Liver (tissue), 9 donors: ENCODE data around the gene ITPKA. TPM values are rescaled to one million over a fixed set of nuclear protein-coding genes. Genes with fewer than 3 reads are reported as not detected.

Experiments
- DNase-seq: peaks from one replicate; pipeline ENCODE4 v3.0.0-alpha.2; 2017; ENCODE audit warnings: low spot score
- H3K27ac ChIP-seq, 2 donors: one replicate each; pipeline ENCODE4 v1.7.0; 2013; ENCODE audit warnings: inconsistent platforms in 2 of 2, low read length in 2 of 2, control low read depth in 1 of 2, low read depth in 1 of 2, mild to moderate bottlenecking in 1 of 2
- H3K27me3 ChIP-seq, 4 donors: one replicate each; pipeline versions ENCODE4 v1.6.1 to v1.7.0; 2013; ENCODE audit warnings: low read length in 3 of 4, inconsistent platforms in 1 of 4, mild to moderate bottlenecking in 1 of 4, moderate library complexity in 1 of 4; ENCODE audit not compliant: control insufficient read depth in 4 of 4, insufficient read depth in 4 of 4
- H3K36me3 ChIP-seq, 4 donors: one replicate each; pipeline versions ENCODE4 v1.6.1 to v1.7.0; 2013; ENCODE audit warnings: low read length in 3 of 4, mild to moderate bottlenecking in 3 of 4, low read depth in 1 of 4, moderate library complexity in 1 of 4; ENCODE audit not compliant: control insufficient read depth in 4 of 4, insufficient read depth in 3 of 4
- H3K4me1 ChIP-seq, 4 donors: one replicate each; pipeline versions ENCODE4 v1.6.1 to v1.7.0; 2013; ENCODE audit warnings: low read length in 3 of 4, mild to moderate bottlenecking in 3 of 4, moderate library complexity in 1 of 4; ENCODE audit not compliant: control insufficient read depth in 4 of 4, insufficient read depth in 4 of 4
- H3K4me3 ChIP-seq, 3 donors: one replicate each; pipeline versions ENCODE4 v1.6.1 to v1.7.0; 2013; ENCODE audit warnings: low read length in 3 of 3, control low read depth in 1 of 3, low read depth in 1 of 3, mild to moderate bottlenecking in 1 of 3
- H3K9ac ChIP-seq, 2 donors: one replicate each; pipeline ENCODE4 v1.7.0; 2013; ENCODE audit warnings: low read length in 2 of 2, mild to moderate bottlenecking in 2 of 2, moderate library complexity in 2 of 2, control low read depth in 1 of 2, low read depth in 1 of 2
- H3K9me3 ChIP-seq, 4 donors: one replicate each; pipeline versions ENCODE4 v1.6.1 to v1.7.0; 2013; ENCODE audit warnings: low read length in 3 of 4; ENCODE audit not compliant: control insufficient read depth in 4 of 4
- FOXA1 ChIP-seq: IDR thresholded peaks from 2 replicates; pipeline ENCODE4 v1.6.1; 2016; ENCODE audit warnings: antibody characterized with exemption
- FOXA2 ChIP-seq: IDR thresholded peaks from 2 replicates; pipeline ENCODE4 v1.6.1; 2016; ENCODE audit warnings: antibody characterized with exemption
- GABPA ChIP-seq, 2 donors: IDR thresholded peaks in 1 of 2; conservative IDR thresholded peaks in 1 of 2; 2 replicates each; pipeline ENCODE4 v1.6.1; 2016; ENCODE audit warnings: antibody characterized with exemption in 2 of 2, mild to moderate bottlenecking in 1 of 2, moderate library complexity in 1 of 2
- HNF4A ChIP-seq, 2 donors: conservative IDR thresholded peaks; 2 replicates each; pipeline ENCODE4 v1.6.1; 2016; ENCODE audit warnings: antibody characterized with exemption in 2 of 2, mild to moderate bottlenecking in 2 of 2
- HNF4G ChIP-seq: IDR thresholded peaks from 2 replicates; pipeline ENCODE4 v1.6.1; 2016; ENCODE audit warnings: antibody characterized with exemption
- JUND ChIP-seq, 2 donors: IDR thresholded peaks; 2 replicates each; pipeline ENCODE4 v1.6.1; 2016; ENCODE audit warnings: antibody characterized with exemption in 2 of 2
- NR2F2 ChIP-seq: IDR thresholded peaks from 2 replicates; pipeline ENCODE4 v1.6.1; 2016; ENCODE audit warnings: antibody characterized with exemption
- RAD21 ChIP-seq, 2 donors: IDR thresholded peaks; 2 replicates each; pipeline ENCODE4 v1.6.1; 2016; ENCODE audit warnings: antibody characterized with exemption in 2 of 2, mild to moderate bottlenecking in 2 of 2
- RXRA ChIP-seq, 2 donors: IDR thresholded peaks; 2 replicates each; pipeline ENCODE4 v1.6.1; 2017 to 2018; ENCODE audit warnings: antibody characterized with exemption in 2 of 2, mild to moderate bottlenecking in 1 of 2
- SP1 ChIP-seq: IDR thresholded peaks from 2 replicates; pipeline ENCODE4 v1.6.1; 2018; ENCODE audit warnings: antibody characterized with exemption, mild to moderate bottlenecking
- TAF1 ChIP-seq: conservative IDR thresholded peaks from 2 replicates; pipeline ENCODE4 v1.6.1; 2016; ENCODE audit warnings: antibody characterized with exemption, mild to moderate bottlenecking
- YY1 ChIP-seq: IDR thresholded peaks from 2 replicates; pipeline ENCODE4 v1.6.1; 2016; ENCODE audit warnings: antibody characterized with exemption, mild to moderate bottlenecking
- ZBTB33 ChIP-seq: IDR thresholded peaks from 2 replicates; pipeline ENCODE4 v1.6.1; 2016; ENCODE audit warnings: antibody characterized with exemption
- WGBS: extraction: QIAGEN DNeasy Blood & Tissue Kit; methylation state at CpG from one replicate; pipeline ENCODE4 v1.1.7; 2013; 5-methylcytosine and 5-hydroxymethylcytosine counted together
- polyA plus RNA-seq, 2 donors: library from polyadenylated mRNA; stranded (reverse) in 1 of 2; unstranded in 1 of 2; fragments of 200-250 nt in 1 of 2; fragments of >200 nt in 1 of 2; fragmentation: Nextera tagmentation in 1 of 2; extraction: Ambion mirVana in 1 of 2; gene quantifications; one replicate each; pipeline versions ENCODE4 v1.2.1 to v1.2.3, GENCODE V29; 2013 to 2015
- total RNA-seq, 2 donors: library from RNA; depleted of rRNA; stranded (reverse); fragments of >200 nt; gene quantifications; one replicate each; pipeline ENCODE4 v1.2.3, GENCODE V29; 2014
- TF ChIP-seq, protein P1 (sequence below): IDR thresholded peaks from 2 replicates; pipeline ENCODE4 v1.6.1; 2016; ENCODE audit warnings: antibody characterized with exemption, mild to moderate bottlenecking
- TF ChIP-seq, protein P2 (sequence below): IDR thresholded peaks from 2 replicates; pipeline ENCODE4 v1.6.1; 2016; ENCODE audit warnings: antibody characterized with exemption
- TF ChIP-seq, protein P3 (sequence below): IDR thresholded peaks from 2 replicates; pipeline ENCODE4 v1.6.1; 2016; ENCODE audit warnings: antibody characterized with exemption
- donor health status: healthy.
- donor health status: healthy.
- donor health status: healthy.
- donor health status: healthy.
- donor health status: healthy.

The ITPKA gene
- total and polyA plus RNA-seq, 4 donors = 0.36 to 2.4 (median 1.2) TPM

DNA sequence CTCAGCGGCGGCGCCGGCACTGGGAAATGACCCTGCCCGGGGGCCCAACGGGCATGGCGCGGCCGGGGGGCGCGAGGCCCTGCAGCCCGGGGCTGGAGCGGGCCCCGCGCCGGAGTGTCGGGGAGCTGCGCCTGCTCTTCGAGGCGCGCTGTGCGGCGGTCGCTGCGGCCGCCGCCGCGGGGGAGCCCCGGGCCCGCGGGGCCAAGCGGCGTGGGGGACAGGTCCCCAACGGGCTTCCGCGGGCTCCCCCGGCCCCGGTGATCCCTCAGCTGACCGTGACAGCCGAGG, 172 bp downstream of the ITPKA start:
- no peak for DNase-seq
- no peaks in the 10 kb centered on the region for H3K9me3 ChIP-seq
- H3K27me3 ChIP-seq = no peaks in the 10 kb centered on the region
- no peak overlapping the region for H3K9ac ChIP-seq
- TF ChIP-seq NR2F2 (no peak), GABPA (IDR thresholded peaks at IDR 0.05 in 1 of 2, conservative IDR thresholded peaks at IDR 0.05 in 1 of 2) (no peak), FOXA1 (no peak), YY1 (no peak), RXRA (IDR thresholded peaks at IDR 0.05) (no peak), SP1 (no peak), JUND (IDR thresholded peaks at IDR 0.05) (no peak), TAF1 (no peak), ZBTB33 (no peak), HNF4A (conservative IDR thresholded peaks at IDR 0.05) (no peak)
- TF ChIP-seq, protein P1, sequence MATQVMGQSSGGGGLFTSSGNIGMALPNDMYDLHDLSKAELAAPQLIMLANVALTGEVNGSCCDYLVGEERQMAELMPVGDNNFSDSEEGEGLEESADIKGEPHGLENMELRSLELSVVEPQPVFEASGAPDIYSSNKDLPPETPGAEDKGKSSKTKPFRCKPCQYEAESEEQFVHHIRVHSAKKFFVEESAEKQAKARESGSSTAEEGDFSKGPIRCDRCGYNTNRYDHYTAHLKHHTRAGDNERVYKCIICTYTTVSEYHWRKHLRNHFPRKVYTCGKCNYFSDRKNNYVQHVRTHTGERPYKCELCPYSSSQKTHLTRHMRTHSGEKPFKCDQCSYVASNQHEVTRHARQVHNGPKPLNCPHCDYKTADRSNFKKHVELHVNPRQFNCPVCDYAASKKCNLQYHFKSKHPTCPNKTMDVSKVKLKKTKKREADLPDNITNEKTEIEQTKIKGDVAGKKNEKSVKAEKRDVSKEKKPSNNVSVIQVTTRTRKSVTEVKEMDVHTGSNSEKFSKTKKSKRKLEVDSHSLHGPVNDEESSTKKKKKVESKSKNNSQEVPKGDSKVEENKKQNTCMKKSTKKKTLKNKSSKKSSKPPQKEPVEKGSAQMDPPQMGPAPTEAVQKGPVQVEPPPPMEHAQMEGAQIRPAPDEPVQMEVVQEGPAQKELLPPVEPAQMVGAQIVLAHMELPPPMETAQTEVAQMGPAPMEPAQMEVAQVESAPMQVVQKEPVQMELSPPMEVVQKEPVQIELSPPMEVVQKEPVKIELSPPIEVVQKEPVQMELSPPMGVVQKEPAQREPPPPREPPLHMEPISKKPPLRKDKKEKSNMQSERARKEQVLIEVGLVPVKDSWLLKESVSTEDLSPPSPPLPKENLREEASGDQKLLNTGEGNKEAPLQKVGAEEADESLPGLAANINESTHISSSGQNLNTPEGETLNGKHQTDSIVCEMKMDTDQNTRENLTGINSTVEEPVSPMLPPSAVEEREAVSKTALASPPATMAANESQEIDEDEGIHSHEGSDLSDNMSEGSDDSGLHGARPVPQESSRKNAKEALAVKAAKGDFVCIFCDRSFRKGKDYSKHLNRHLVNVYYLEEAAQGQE = no peak
- TF ChIP-seq, protein P2, sequence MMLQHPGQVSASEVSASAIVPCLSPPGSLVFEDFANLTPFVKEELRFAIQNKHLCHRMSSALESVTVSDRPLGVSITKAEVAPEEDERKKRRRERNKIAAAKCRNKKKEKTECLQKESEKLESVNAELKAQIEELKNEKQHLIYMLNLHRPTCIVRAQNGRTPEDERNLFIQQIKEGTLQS = no peak
- TF ChIP-seq, protein P3, sequence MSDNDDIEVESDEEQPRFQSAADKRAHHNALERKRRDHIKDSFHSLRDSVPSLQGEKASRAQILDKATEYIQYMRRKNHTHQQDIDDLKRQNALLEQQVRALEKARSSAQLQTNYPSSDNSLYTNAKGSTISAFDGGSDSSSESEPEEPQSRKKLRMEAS = no peak
- WGBS = under 1% methylated on average over 41 of the region's 41 CpGs
- peaks cover 16 to 40% (median 31%) of the 10 kb centered on the region in 4 donors for H3K4me1 ChIP-seq
- H3K36me3 ChIP-seq = no peaks in the 10 kb centered on the region
- peak overlapping the region in 2 of 3 donors; percentile 14 to 71 for H3K4me3 ChIP-seq
- H3K27ac ChIP-seq = no peak overlapping the region

DNA sequence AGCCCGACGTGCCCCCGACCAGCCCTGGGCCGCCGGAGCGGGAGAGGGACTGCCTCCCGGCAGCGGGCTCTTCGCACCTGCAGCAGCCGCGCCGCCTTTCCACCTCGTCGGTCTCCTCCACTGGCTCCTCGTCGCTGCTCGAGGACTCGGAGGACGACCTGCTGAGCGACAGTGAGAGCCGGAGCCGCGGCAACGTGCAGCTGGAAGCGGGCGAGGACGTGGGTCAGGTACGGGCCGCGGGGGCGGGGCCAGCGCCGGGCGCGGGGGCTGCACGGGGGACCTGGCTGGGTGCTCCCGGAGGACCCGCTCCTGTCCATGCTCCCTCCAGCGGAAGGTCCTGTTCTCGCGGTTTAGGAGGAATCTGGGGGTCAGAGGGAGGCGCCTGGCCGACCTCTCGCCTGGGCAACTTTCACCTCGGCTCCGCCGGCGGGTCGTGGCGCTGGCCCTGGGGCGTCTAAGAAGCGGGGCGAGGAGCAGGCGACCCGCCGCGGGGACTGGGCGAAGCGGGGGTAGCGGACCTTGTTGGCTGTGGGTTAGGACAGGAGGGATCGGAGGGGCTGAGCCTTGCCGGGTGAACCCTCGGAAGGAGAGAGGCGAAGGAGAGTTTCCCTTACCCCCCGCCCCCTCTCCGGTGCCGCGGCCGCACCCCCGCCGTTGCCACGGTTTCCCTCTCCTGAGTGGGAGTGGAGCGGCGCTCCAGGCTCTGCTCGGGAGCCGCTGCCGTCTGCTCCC, 682 bp downstream of the ITPKA start:
- Histone ChIP-seq H3K9ac (no peak overlapping the region), H3K27me3 (peaks cover 0 to 2% (median 0%) of the 10 kb centered on the region in 4 donors), H3K4me1 (peaks cover 16 to 40% (median 31%) of the 10 kb centered on the region in 4 donors), H3K36me3 (no peaks in the 10 kb centered on the region), H3K9me3 (no peaks in the 10 kb centered on the region), H3K4me3 (peak overlapping the region in 2 of 3 donors; percentile 14 to 71), H3K27ac (no peak overlapping the region)
- DNase-seq = peak; percentile 44
- 4% methylated on average over 77 of the region's 77 CpGs for WGBS
- no peak for TF ChIP-seq FOXA2
- TF ChIP-seq, protein P2 = no peak
- no peak for TF ChIP-seq RXRA (IDR thresholded peaks at IDR 0.05)
- TF ChIP-seq JUND (IDR thresholded peaks at IDR 0.05) = no peak
- TF ChIP-seq HNF4G = no peak
- TF ChIP-seq, protein P3 = no peak
- no peak for TF ChIP-seq RAD21 (IDR thresholded peaks at IDR 0.05)
- TF ChIP-seq, protein P1 = no peak
- no peak for TF ChIP-seq YY1
